Smooth muscle cell (in vitro differentiated cells): Measurements from ENCODE around the gene DTNA. TPM values are rescaled to one million over a fixed set of nuclear protein-coding genes. Genes with fewer than 3 reads are reported as not detected.

Experiments
- DNase-seq: peaks from one replicate; lab custom pipeline; 2025; ENCODE audit not compliant: unreplicated experiment; lab: John Stamatoyannopoulos, UW
- H2AFZ ChIP-seq: fragments of 200-600 bp; sonication (generic); 2 replicates; pipeline ENCODE4 v1.6.0; 2016; ENCODE audit warnings: antibody characterized with exemption, low read depth, mild to moderate bottlenecking
- H3F3A ChIP-seq: fragments of 200-600 bp; sonication (generic); 2 replicates; pipeline ENCODE4 v1.6.0; 2017; ENCODE audit warnings: antibody characterized with exemption, low read depth
- H3K27ac ChIP-seq: fragments of 200-600 bp; sonication (generic); 2 replicates; pipeline ENCODE4 v1.5.1; 2016; ENCODE audit warnings: low read depth, mild to moderate bottlenecking
- H3K27me3 ChIP-seq: fragments of 200-600 bp; sonication (generic); 2 replicates; pipeline ENCODE4 v1.6.1; 2016; ENCODE audit warnings: low read depth, mild to moderate bottlenecking
- H3K36me3 ChIP-seq: fragments of 200-600 bp; sonication (generic); 2 replicates; pipeline ENCODE4 v1.5.1; 2016; ENCODE audit warnings: low read depth
- H3K4me1 ChIP-seq: fragments of 200-600 bp; sonication (generic); 2 replicates; pipeline ENCODE4 v1.5.1; 2016; ENCODE audit warnings: low read depth
- H3K4me2 ChIP-seq: fragments of 200-600 bp; sonication (generic); 2 replicates; pipeline ENCODE4 v1.6.0; 2016; ENCODE audit warnings: mild to moderate bottlenecking
- H3K4me3 ChIP-seq: fragments of 200-600 bp; sonication (generic); 2 replicates; pipeline ENCODE4 v1.5.1; 2016; ENCODE audit warnings: mild to moderate bottlenecking
- H3K79me2 ChIP-seq: fragments of 200-600 bp; sonication (generic); 2 replicates; pipeline ENCODE4 v1.6.0; 2016; ENCODE audit warnings: low read depth, mild to moderate bottlenecking
- H3K9ac ChIP-seq: fragments of 200-600 bp; sonication (generic); 2 replicates; pipeline ENCODE4 v1.6.0; 2016; ENCODE audit warnings: low read depth
- H3K9me3 ChIP-seq: fragments of 200-600 bp; sonication (generic); replicated peaks from 2 replicates; pipeline ENCODE4 v1.5.1; 2016; ENCODE audit warnings: low read depth
- H4K20me1 ChIP-seq: fragments of 200-600 bp; sonication (generic); 2 replicates; pipeline ENCODE4 v1.6.0; 2016; ENCODE audit warnings: low read depth
- CTCF ChIP-seq: fragments of 200-600 bp; sonication (generic); IDR thresholded peaks from 2 replicates; pipeline ENCODE4 v1.5.1; 2017; ENCODE audit warnings: borderline replicate concordance, mild to moderate bottlenecking, antibody characterized with exemption; ENCODE audit not compliant: insufficient read depth, poor library complexity, severe bottlenecking
- WGBS: methylation state at CpG from one replicate; pipeline ENCODE4 v1.1.7; 2016; ENCODE audit warnings: low lambda C conversion rate; 5-methylcytosine and 5-hydroxymethylcytosine counted together
- polyA plus RNA-seq: library from polyadenylated mRNA; unstranded; fragments of >200 nt; fragmentation: Nextera tagmentation; extraction: Ambion mirVana; gene quantifications from 2 replicates; pipeline ENCODE4 v1.2.1, GENCODE V29; 2016
- total RNA-seq: library from RNA; depleted of rRNA; stranded (reverse); fragments of >200 nt; gene quantifications from 2 replicates; pipeline ENCODE4 v1.2.3, GENCODE V29; 2014

Gene DTNA
- total and polyA plus RNA-seq, 2 experiments from 2014 or later: 3.0 to 3.1 TPM

DNA sequence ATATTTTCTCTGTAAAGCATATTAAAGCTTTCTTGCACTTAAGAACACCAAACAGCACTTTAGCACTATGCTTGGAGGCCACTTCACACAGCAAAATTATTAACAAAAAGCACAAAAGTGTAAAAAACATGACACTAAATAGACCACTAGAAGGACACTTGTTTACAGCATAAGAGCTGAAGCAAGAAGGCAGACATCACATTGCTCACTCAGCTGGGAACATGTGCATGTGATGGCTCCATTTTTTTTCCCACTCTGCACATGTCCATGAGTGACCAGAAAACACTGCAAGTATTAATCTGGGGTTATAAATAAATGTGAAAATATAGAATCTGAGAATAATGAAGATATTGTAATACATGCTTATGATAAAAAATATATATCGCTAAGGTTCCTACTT lies 228.0 kb downstream of the DTNA start:
- 100% methylated on average over 1 of the region's 1 CpG for WGBS
- H3K4me3 ChIP-seq: no peak overlapping the region

More for the DNA sequence above, 228.0 kb downstream of the DTNA start:
- Histone ChIP-seq H3F3A (no peaks in the 10 kb centered on the region), H4K20me1 (no peaks in the 10 kb centered on the region), H3K9ac (no peak overlapping the region), H3K4me1 (no peaks in the 10 kb centered on the region), H3K9me3 (no peaks in the 10 kb centered on the region), H3K27ac (no peak overlapping the region), H3K4me2 (no peak overlapping the region), H3K36me3 (no peaks in the 10 kb centered on the region), H3K27me3 (no peaks in the 10 kb centered on the region), H2AFZ (no peak overlapping the region), H3K79me2 (no peaks in the 10 kb centered on the region)
- DNase-seq: no peak
- TF ChIP-seq CTCF: no peak
